ENCODE measurements around the gene HSD3B2.

GRCh38 chr1:119447344-119448126, 32.6 kb downstream of the HSD3B2 start:
- TF ChIP-seq CTCF (IDR thresholded peaks at IDR 0.05) (no peak), POLR2AphosphoS5 (IDR thresholded peaks at IDR 0.05) (no peak)
